Endothelial cell of umbilical vein (primary cell): ENCODE measurements around the gene FAXDC2. TPM values are rescaled to one million over a fixed set of nuclear protein-coding genes. Genes with fewer than 3 reads are reported as not detected.

ENCODE experiments used
- BruUV-seq: library from RNA; stranded (reverse); fragments of 400-500 nt; replicated peaks from 2 replicates; lab custom pipeline; 2021; lab: Mats Ljungman, UMichigan
- CTCF ChIA-PET: fragments of 300-600, 350-600 bp; sonication (Branson Sonifier 250); formaldehyde crosslinking; loops from one replicate; lab custom pipeline; 2021; ENCODE audit warnings: antibody characterized with exemption, inconsistent platforms; lab: Charles Lee
- POLR2A ChIA-PET: fragments of 300-600, 350-600 bp; sonication (Branson Sonifier 250); formaldehyde crosslinking; loops from one replicate; lab custom pipeline; 2021; ENCODE audit warnings: antibody characterized with exemption, inconsistent platforms; lab: Charles Lee
- DNase-seq: peaks from one replicate; pipeline ENCODE4 v3.0.0-alpha.2; 2011; ENCODE audit warnings: low read depth, low spot score
- FAIRE-seq: peaks from 2 replicates; lab custom pipeline; 2011; peaks lifted over from hg19 to GRCh38; lab: Jason Lieb, UNC
- H2AFZ ChIP-seq: 2 replicates; pipeline ENCODE4 v1.6.0; 2012; ENCODE audit warnings: low read depth, low read length, control low read depth, inconsistent platforms
- H3K27ac ChIP-seq: 2 replicates; pipeline ENCODE4 v1.5.1; 2011; ENCODE audit warnings: low read depth, mild to moderate bottlenecking, control low read depth, low read length, moderate library complexity; ENCODE audit not compliant: insufficient read depth
- H3K27me3 ChIP-seq, 2 experiments: 2 replicates each; pipeline versions ENCODE4 v1.6.0 to v1.6.1; 2011; ENCODE audit warnings: low read length in 2 of 2, mixed read lengths in 1 of 2; ENCODE audit not compliant: control insufficient read depth in 2 of 2, insufficient read depth in 2 of 2
- H3K36me3 ChIP-seq, 2 experiments: 2 replicates in 1 of 2; 3 replicates in 1 of 2; pipeline ENCODE4 v1.5.1; 2011; ENCODE audit warnings: low read length in 2 of 2, mild to moderate bottlenecking in 1 of 2, moderate library complexity in 1 of 2; ENCODE audit not compliant: control insufficient read depth in 2 of 2, insufficient read depth in 2 of 2; ENCODE audit errors: extremely low read depth in 1 of 2
- H3K4me1 ChIP-seq: 3 replicates; pipeline ENCODE4 v1.5.1; 2011; ENCODE audit warnings: mild to moderate bottlenecking, low read length; ENCODE audit not compliant: control insufficient read depth, insufficient read depth; ENCODE audit errors: extremely low read depth
- H3K4me2 ChIP-seq: 2 replicates; pipeline ENCODE4 v1.6.1; 2011; ENCODE audit warnings: low read length, control low read depth, mixed read lengths; ENCODE audit not compliant: insufficient read depth
- H3K4me3 ChIP-seq, 3 experiments: fragments of 200-600 bp in 1 of 3; sonication (generic), shearing (Covaris generic) in 1 of 3; replicated peaks in 1 of 3; 2 replicates each; pipeline ENCODE4 v1.5.1; 2011 to 2016; ENCODE audit warnings: control low read depth in 3 of 3, low read length in 3 of 3, mild to moderate bottlenecking in 2 of 3, inconsistent platforms in 1 of 3, low read depth in 1 of 3, moderate library complexity in 1 of 3; ENCODE audit not compliant: insufficient read depth in 1 of 3
- H3K79me2 ChIP-seq: 2 replicates; pipeline ENCODE4 v1.6.0; 2012; ENCODE audit warnings: low read length, inconsistent platforms; ENCODE audit not compliant: control insufficient read depth, insufficient read depth
- H3K9ac ChIP-seq: replicated peaks from 2 replicates; pipeline ENCODE3; 2011; ENCODE audit warnings: low read length, control low read depth; ENCODE audit not compliant: insufficient read depth; ENCODE audit errors: extremely low read depth
- H3K9me1 ChIP-seq: replicated peaks from 3 replicates; pipeline ENCODE4 v1.6.0; 2011; ENCODE audit warnings: mild to moderate bottlenecking, low read length; ENCODE audit not compliant: control insufficient read depth, insufficient read depth; ENCODE audit errors: extremely low read depth
- H3K9me3 ChIP-seq: replicated peaks from 2 replicates; pipeline ENCODE4 v1.5.1; 2012; ENCODE audit warnings: low read length, inconsistent platforms; ENCODE audit not compliant: control insufficient read depth, insufficient read depth
- H4K20me1 ChIP-seq: replicated peaks from 2 replicates; pipeline ENCODE3; 2011; ENCODE audit warnings: mild to moderate bottlenecking, low read length; ENCODE audit not compliant: control insufficient read depth, insufficient read depth; ENCODE audit errors: extremely low read depth
- CTCF ChIP-seq, 2 donors: IDR thresholded peaks; 1 replicate in 1 of 2; 2 replicates in 1 of 2; pipeline ENCODE4 v1.5.1; 2011; ENCODE audit warnings: low read length in 2 of 2, mild to moderate bottlenecking in 2 of 2, moderate library complexity in 2 of 2, control low read depth in 1 of 2, inconsistent platforms in 1 of 2, low read depth in 1 of 2; ENCODE audit not compliant: insufficient read depth in 1 of 2; ENCODE audit errors: extremely low read depth in 1 of 2
- EZH2 ChIP-seq: IDR thresholded peaks from 2 replicates; pipeline ENCODE4 v1.6.1; 2012; ENCODE audit warnings: borderline replicate concordance, low read depth, mild to moderate bottlenecking, moderate library complexity, low read length, inconsistent platforms; ENCODE audit not compliant: severe bottlenecking
- FOS ChIP-seq: IDR thresholded peaks from 2 replicates; pipeline ENCODE4 v1.6.1; 2011; ENCODE audit warnings: mild to moderate bottlenecking, low read length, moderate library complexity, borderline replicate concordance; ENCODE audit not compliant: insufficient read depth
- GATA2 ChIP-seq: IDR thresholded peaks from 2 replicates; pipeline ENCODE4 v1.7.0; 2011; ENCODE audit warnings: low read depth, mild to moderate bottlenecking, moderate library complexity, mixed read lengths, low read length; ENCODE audit not compliant: insufficient read length, insufficient read depth
- JUN ChIP-seq: IDR thresholded peaks from 2 replicates; pipeline ENCODE4 v1.6.1; 2011; ENCODE audit warnings: borderline replicate concordance, low read depth; ENCODE audit not compliant: insufficient read length, insufficient read depth
- MYC ChIP-seq: IDR thresholded peaks from one replicate; pipeline ENCODE4 v1.6.1; 2011; ENCODE audit warnings: mild to moderate bottlenecking, low read depth, low read length
- POLR2A ChIP-seq: IDR thresholded peaks from 2 replicates; pipeline ENCODE4 v1.6.1; 2012; ENCODE audit warnings: low read depth, mild to moderate bottlenecking, control low read depth, low read length
- POLR2AphosphoS5 ChIP-seq: IDR thresholded peaks from 2 replicates; pipeline ENCODE4 v1.6.1; 2012; ENCODE audit warnings: low read depth, mild to moderate bottlenecking, control low read depth, low read length, moderate library complexity; ENCODE audit not compliant: insufficient read depth
- dilution Hi-C: fragments of 300-500 bp; cut with MboI; formaldehyde crosslinking; loops from one replicate; pipeline ENCODE4 v1.15.0; 2019; ENCODE audit warnings: low sequenced_read_pairs; ENCODE audit not compliant: extremely low pct_ligation_motif_present
- intact Hi-C: fragments of 100-400 bp; cut with micrococcal nuclease; formaldehyde crosslinking; loops from one replicate; pipeline ENCODE4 v1.10.0; 2022
- polyA plus RNA-seq, 4 experiments: library from polyadenylated mRNA; depleted of rRNA in 3 of 4; stranded (reverse) in 3 of 4; unstranded in 1 of 4; fragments of >200 nt; gene quantifications; 2 replicates each; pipeline versions ENCODE4 v1.2.1 to v1.2.3, GENCODE V29; 2011 to 2012; ENCODE audit warnings: missing spikeins in 1 of 4
- total RNA-seq: library from RNA; stranded (reverse); gene quantifications from 2 replicates; pipeline ENCODE4 v1.2.3, GENCODE V29; 2021
- TF ChIP-seq, protein P1 (sequence below): IDR thresholded peaks from 2 replicates; pipeline ENCODE4 v1.6.1; 2011; ENCODE audit not compliant: insufficient read depth, insufficient read length

The FAXDC2 gene
- total and polyA plus RNA-seq, 2 donors (not counting 3 experiments of a cell fraction or from before 2014, with no cell fraction given): 8.3 to 12.0 TPM

DNA sequence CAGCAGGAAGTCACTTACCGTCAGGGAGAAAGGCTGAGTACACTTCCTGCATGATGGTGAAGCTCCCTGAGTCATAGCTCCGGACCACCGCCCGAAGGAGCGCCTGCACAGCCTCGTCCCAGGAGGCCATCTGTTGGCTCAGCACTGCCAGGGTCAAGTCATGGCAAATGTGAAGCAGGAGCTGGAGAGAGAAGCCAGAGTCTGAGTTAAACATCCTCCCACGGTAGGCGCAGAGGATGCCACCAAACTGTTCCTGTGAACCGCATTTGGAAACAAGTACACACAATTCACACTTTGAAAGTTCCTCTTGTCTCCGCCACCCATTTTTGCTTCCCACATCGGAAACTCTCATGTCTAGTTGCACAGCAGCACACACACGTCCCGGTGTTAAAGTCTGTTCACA, 42.0 kb upstream of the FAXDC2 start:
- dilution Hi-C loops (no loop called here), intact Hi-C loops (no loop called here)
- no TSS peak for BruUV-seq
- H4K20me1 ChIP-seq: no peaks in the 10 kb centered on the region
- ChIA-PET CTCF (interaction anchor here (0.6 to 1.3 kb wide), 3 partner anchors 12 to 238 kb away, joined by 3 read pairs; no protein-coding TSS in a partner anchor), POLR2A (no interaction called here)
- H3K4me2 ChIP-seq: no peak overlapping the region
- H3K27me3 ChIP-seq: no peaks in the 10 kb centered on the region
- H2AFZ ChIP-seq: no peak overlapping the region
- H3K9ac ChIP-seq: no peak overlapping the region
- DNase-seq (peak; percentile 13), FAIRE-seq (peak; percentile 74)
- peaks cover 19 to 33% of the 10 kb centered on the region in 2 experiments for H3K36me3 ChIP-seq
- no peak overlapping the region for H3K27ac ChIP-seq
- H3K9me1 ChIP-seq: no peaks in the 10 kb centered on the region
- TF ChIP-seq, protein P1, sequence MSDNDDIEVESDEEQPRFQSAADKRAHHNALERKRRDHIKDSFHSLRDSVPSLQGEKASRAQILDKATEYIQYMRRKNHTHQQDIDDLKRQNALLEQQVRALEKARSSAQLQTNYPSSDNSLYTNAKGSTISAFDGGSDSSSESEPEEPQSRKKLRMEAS: no peak
- no peak for TF ChIP-seq EZH2
- TF ChIP-seq POLR2A: no peak
- TF ChIP-seq POLR2AphosphoS5: no peak
- TF ChIP-seq FOS: no peak
- TF ChIP-seq CTCF (IDR thresholded peaks at IDR 0.05; ENCODE audit: extremely low read depth in 1 of 2, insufficient read depth in 1 of 2, low read depth in 1 of 2, low read length in 2 of 2): no peak
- no peak for TF ChIP-seq MYC
- TF ChIP-seq JUN: no peak
- no peak for TF ChIP-seq GATA2
- H3K4me3 ChIP-seq: no peak overlapping the region
- no peaks in the 10 kb centered on the region for H3K9me3 ChIP-seq
- no peaks in the 10 kb centered on the region for H3K79me2 ChIP-seq
- peaks cover 3% of the 10 kb centered on the region for H3K4me1 ChIP-seq
